Activated T-cell treated with anti-CD3 and anti-CD28 coated beads, Interleukin-2, amount 50 U/mL, for 4 hours (primary cell): ENCODE data around the gene PIEZO2. TPM values are rescaled to one million over a fixed set of nuclear protein-coding genes. Genes with fewer than 3 reads are reported as not detected.

ENCODE experiments used
- ATAC-seq, 2 donors: fragments of 200-7000 bp; cut with Tn5 transposase; one replicate each; pipeline ENCODE4 v1.10.0; 2021
- DNase-seq: peaks from one replicate; pipeline ENCODE4 v3.0.0-alpha.2; 2020
- H3K27me3 Mint-ChIP-seq: one replicate; pipeline ENCODE4 v1.8.0; 2021; ENCODE audit warnings: low read depth, mixed read lengths
- H3K36me3 Mint-ChIP-seq: one replicate; pipeline ENCODE4 v1.8.0; 2022; ENCODE audit warnings: mixed read lengths; ENCODE audit not compliant: insufficient read depth
- H3K4me1 Mint-ChIP-seq: one replicate; pipeline ENCODE4 v1.8.0; 2021; ENCODE audit warnings: low read depth, mixed read lengths
- H3K4me3 Mint-ChIP-seq: one replicate; pipeline ENCODE4 v1.8.0; 2021; ENCODE audit warnings: mild to moderate bottlenecking, moderate library complexity, mixed read lengths
- H3K9me3 Mint-ChIP-seq: one replicate; pipeline ENCODE4 v1.8.0; 2021; ENCODE audit warnings: mixed read lengths
- total RNA-seq, 3 donors: library from RNA; stranded (reverse); gene quantifications; one replicate each; pipeline ENCODE4 v1.2.1, GENCODE V29; 2021

The PIEZO2 gene
- total RNA-seq, 3 donors from 2014 or later, result 0.05 to 0.35 (median 0.18) TPM

DNA sequence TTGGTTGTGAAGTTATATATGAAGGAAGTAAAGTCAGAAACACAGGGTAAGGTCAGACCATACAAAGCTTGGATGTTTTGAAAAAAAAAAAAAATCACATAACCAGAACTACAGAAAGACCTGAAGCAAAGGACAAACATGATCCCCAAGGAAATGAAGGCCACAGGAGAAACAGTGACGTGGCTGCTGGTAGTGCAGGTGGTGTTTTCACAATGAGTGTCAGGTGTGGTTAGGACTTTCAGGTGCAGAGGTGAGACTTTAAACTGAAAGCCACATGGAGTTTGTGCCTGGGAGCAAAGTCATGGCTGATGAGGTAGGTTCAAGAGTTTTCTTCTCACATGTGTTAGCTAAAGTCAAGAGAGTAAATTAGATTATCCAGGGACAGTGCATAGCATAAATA lies 270.7 kb downstream of the PIEZO2 start:
- ATAC-seq (no peak), DNase-seq (no peak)
- H3K36me3 Mint-ChIP-seq, result no peaks in the 10 kb centered on the region
- H3K9me3 Mint-ChIP-seq, result peaks cover 3% of the 10 kb centered on the region
- H3K4me1 Mint-ChIP-seq, result no peaks in the 10 kb centered on the region
- H3K4me3 Mint-ChIP-seq, result no peak overlapping the region
- H3K27me3 Mint-ChIP-seq, result no peaks in the 10 kb centered on the region

DNA sequence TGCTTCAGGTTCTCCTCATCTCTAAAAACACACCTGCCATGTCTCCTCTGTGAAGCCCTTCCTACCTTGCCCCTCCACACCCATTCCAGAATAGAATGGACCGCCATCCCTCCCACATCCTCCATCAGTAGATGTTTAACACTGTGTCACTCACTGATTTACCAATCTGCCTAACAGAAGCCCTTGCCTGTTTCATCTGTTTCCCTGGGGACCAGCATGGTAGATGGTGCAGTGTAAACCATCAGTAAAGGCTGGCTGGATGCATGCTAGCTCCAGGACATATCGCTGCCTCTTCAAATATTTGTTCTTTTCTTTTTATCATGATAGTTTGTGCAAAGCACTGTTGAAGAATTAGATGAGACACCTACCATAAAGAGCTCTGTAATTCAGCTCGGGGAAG lies 271.4 kb downstream of the PIEZO2 start:
- H3K4me3 Mint-ChIP-seq, result no peak overlapping the region
- no peaks in the 10 kb centered on the region for H3K4me1 Mint-ChIP-seq
- no peaks in the 10 kb centered on the region for H3K27me3 Mint-ChIP-seq
- ATAC-seq, result no peak
- H3K9me3 Mint-ChIP-seq, result peaks cover 3% of the 10 kb centered on the region
- H3K36me3 Mint-ChIP-seq, result no peaks in the 10 kb centered on the region
- DNase-seq, result no peak

DNA sequence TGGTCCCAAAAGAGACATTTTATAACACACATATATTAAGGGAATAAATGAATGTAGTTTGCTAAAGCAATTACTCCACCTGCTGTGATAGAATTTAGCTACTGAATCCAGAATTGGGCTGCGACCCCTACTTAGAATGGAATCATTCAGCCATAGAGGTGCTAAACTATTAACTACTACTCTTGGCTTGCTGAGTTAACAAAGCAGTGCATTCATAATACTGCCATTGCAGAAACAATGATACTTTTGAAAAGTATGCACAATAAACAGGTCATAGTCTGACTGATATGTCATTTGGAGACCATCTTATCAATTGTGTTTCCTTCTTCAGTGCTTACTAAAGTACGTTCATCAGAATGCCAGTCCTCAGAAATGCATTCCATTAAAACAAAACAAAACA lies 273.6 kb downstream of the PIEZO2 start:
- Mint-ChIP-seq H3K9me3 (peaks cover 3% of the 10 kb centered on the region), H3K27me3 (no peaks in the 10 kb centered on the region), H3K36me3 (no peaks in the 10 kb centered on the region), H3K4me1 (no peaks in the 10 kb centered on the region), H3K4me3 (no peak overlapping the region)
- no peak for ATAC-seq
- no peak for DNase-seq

GRCh38 chr18:10872304-10872703 lies 277.1 kb downstream of the PIEZO2 start:
- Mint-ChIP-seq H3K4me1 (no peaks in the 10 kb centered on the region), H3K4me3 (no peak overlapping the region), H3K9me3 (peaks cover 3% of the 10 kb centered on the region), H3K36me3 (no peaks in the 10 kb centered on the region), H3K27me3 (peaks cover 2% of the 10 kb centered on the region)
- DNase-seq, result no peak
- no peak for ATAC-seq

GRCh38 chr18:10864722-10865121 lies 284.6 kb downstream of the PIEZO2 start:
- Mint-ChIP-seq H3K36me3 (no peaks in the 10 kb centered on the region), H3K27me3 (peaks cover 2% of the 10 kb centered on the region), H3K4me3 (no peak overlapping the region), H3K4me1 (no peaks in the 10 kb centered on the region), H3K9me3 (peaks cover 10% of the 10 kb centered on the region)
- no peak for ATAC-seq
- no peak for DNase-seq

DNA sequence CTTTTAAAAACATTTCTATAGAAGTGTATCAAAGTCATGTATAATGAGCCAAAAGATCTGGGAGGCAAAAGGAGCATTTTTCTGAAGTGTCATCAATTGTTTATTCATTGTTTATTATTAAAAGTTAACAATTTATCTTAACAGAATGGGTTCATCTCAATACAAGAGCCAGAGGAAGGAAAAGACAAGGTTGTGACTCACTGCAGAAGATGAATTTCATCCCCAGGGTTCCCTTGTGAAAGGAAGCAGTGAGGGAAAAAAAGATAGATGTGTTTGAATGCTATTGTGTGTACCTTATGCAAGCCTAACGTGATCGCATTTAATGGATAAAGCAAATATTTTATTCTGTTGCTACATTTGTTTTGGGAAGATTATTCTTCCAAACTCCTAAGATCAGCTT lies 286.3 kb downstream of the PIEZO2 start:
- no peak for DNase-seq
- ATAC-seq, result no peak
- no peaks in the 10 kb centered on the region for H3K4me1 Mint-ChIP-seq

GRCh38 chr18:10860928-10861327 lies 288.4 kb downstream of the PIEZO2 start:
- Mint-ChIP-seq H3K27me3 (peaks cover 4% of the 10 kb centered on the region), H3K4me3 (no peak overlapping the region), H3K4me1 (no peaks in the 10 kb centered on the region), H3K9me3 (peaks cover 10% of the 10 kb centered on the region), H3K36me3 (no peaks in the 10 kb centered on the region)
- ATAC-seq, result no peak
- DNase-seq, result no peak

More for the DNA sequence above, 286.3 kb downstream of the PIEZO2 start:
- H3K27me3 Mint-ChIP-seq, result peaks cover 2% of the 10 kb centered on the region
- peaks cover 10% of the 10 kb centered on the region for H3K9me3 Mint-ChIP-seq
- H3K4me3 Mint-ChIP-seq, result no peak overlapping the region
- H3K36me3 Mint-ChIP-seq, result no peaks in the 10 kb centered on the region

DNA sequence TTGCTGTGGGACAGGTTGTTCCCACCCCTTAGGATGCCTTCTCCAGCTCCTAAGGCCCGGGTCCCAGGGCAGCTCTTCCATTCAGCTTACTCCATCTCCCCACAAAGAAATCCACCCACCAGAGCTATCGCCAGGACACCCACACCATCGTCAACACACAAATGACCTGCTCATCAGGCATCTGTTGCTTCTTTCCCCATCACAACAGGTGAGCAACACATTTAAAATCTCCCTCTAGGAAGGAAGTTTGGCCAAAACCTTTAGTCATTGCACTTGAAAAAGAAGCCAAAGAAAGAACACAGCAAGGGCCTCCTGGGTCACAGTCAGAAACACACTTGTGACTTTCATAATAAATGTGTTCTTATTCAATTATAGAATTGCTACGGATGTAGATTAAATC lies 289.0 kb downstream of the PIEZO2 start:
- H3K36me3 Mint-ChIP-seq, result no peaks in the 10 kb centered on the region
- DNase-seq (no peak), ATAC-seq (no peak)
- H3K9me3 Mint-ChIP-seq, result peaks cover 10% of the 10 kb centered on the region
- H3K4me1 Mint-ChIP-seq, result no peaks in the 10 kb centered on the region
- peaks cover 4% of the 10 kb centered on the region for H3K27me3 Mint-ChIP-seq
- H3K4me3 Mint-ChIP-seq, result no peak overlapping the region

DNA sequence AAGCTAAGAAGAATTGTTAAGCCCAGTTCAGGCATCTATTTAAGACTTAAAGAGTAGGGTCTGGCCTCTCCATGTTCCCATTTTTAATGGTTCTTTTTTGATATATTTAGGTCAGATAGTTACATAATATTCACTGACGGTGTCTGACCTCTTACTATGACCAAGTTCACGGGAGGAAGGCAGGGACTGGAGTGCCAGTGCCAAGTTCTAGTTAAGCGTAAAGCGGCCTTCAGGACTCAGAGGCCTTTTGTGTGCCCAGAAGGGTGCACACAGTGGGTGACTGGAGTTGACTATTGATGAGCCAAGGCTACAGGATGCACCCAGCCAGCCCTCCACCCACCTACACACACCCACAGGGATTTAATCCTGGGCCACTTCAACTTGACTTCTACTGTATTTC lies 290.9 kb downstream of the PIEZO2 start:
- no peak for DNase-seq
- ATAC-seq, result no peak
- Mint-ChIP-seq H3K4me1 (no peaks in the 10 kb centered on the region), H3K27me3 (peaks cover 7% of the 10 kb centered on the region), H3K36me3 (no peaks in the 10 kb centered on the region), H3K9me3 (no peaks in the 10 kb centered on the region), H3K4me3 (no peak overlapping the region)

DNA sequence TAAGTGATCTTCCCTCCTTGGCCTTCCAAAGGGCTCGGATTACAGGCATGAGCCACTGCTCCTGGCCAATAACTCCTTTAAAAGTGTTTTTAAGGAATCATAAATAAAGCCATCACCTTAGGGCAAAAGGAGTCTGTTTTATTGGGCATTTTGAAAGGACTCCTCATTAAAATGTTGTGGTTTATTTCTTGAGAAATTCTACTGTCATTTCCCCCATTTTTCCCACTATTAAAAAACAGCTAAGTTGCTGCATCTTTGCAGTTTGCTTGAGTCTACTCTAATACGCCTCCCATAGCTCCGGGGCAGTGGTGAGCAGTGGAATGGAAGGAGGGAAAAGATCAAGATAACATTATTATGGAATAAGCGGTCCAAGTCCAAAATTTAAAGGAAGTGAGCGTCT lies 293.2 kb downstream of the PIEZO2 start:
- ATAC-seq, result no peak
- H3K4me1 Mint-ChIP-seq, result no peaks in the 10 kb centered on the region
- H3K36me3 Mint-ChIP-seq, result no peaks in the 10 kb centered on the region
- no peaks in the 10 kb centered on the region for H3K9me3 Mint-ChIP-seq
- H3K4me3 Mint-ChIP-seq, result no peak overlapping the region
- H3K27me3 Mint-ChIP-seq, result peaks cover 7% of the 10 kb centered on the region
- DNase-seq, result no peak

DNA sequence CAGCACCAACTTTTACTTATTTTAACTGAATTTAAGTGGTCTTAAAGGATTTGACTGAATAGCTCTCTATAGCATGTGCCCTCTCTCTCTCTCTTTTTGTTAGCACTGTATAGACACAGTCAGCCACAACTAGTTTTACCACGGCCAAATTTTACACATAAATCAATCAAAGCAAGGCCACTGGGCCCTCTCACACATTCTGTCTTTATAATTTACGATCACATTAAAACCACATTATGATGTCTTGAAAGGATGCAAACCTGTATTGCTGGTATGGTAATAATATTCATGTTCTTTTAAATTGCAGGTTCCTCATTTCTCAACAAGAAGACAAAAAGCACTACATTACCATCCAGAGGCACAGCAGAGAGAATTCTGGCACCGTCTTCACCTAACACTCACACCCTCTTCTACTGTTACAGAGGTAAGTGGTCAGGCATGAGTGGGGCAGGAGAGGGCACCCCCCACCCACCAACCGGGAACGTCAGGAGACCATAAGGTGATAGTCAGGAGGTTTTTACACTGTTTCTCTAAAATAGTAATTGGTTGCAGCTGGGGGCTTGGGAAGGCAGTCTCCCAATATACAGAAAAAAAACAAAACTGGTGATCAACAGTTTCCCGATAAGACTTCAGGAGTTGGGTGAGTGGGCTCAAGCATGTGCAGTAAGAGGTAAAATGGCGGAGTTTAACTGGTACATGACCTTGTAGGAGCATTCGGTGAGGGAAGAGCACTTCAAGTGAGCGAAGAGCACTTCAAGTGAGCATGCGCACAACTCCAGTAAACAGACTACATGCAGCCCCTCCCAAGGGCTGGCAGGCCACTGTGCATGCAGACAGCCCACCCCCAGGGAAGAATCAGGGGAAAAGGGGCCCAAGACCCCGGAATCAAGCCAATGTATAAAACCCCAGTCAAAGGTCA lies 296.7 kb downstream of the PIEZO2 start:
- DNase-seq, result no peak
- Mint-ChIP-seq H3K9me3 (no peaks in the 10 kb centered on the region), H3K4me1 (no peaks in the 10 kb centered on the region), H3K36me3 (no peaks in the 10 kb centered on the region), H3K4me3 (no peak overlapping the region), H3K27me3 (peaks cover 12% of the 10 kb centered on the region)
- no peak for ATAC-seq

GRCh38 chr18:10851824-10852319 lies 297.5 kb downstream of the PIEZO2 start:
- H3K36me3 Mint-ChIP-seq, result no peaks in the 10 kb centered on the region
- no peaks in the 10 kb centered on the region for H3K4me1 Mint-ChIP-seq
- ATAC-seq, result no peak
- H3K9me3 Mint-ChIP-seq, result no peaks in the 10 kb centered on the region
- no peak overlapping the region for H3K4me3 Mint-ChIP-seq
- DNase-seq, result no peak
- H3K27me3 Mint-ChIP-seq, result peaks cover 10% of the 10 kb centered on the region

DNA sequence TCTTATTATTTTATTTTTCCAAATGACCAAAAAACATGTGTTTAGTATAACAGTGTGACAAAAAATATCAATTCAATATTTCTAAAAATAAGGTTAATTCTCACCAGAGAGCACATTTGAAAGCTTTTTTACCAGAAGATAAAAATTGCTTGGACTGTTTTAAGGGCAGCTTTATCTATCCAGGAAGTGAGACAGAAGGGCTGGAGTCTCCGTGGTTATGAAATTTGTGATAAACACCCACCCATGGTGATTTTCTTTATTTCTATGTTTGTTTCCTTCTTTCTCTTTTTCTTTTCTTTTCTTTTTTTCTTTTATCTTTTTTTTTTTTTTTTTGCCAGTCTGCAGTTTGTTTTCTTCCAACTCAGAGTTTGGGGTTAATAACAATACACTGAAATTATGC lies 298.5 kb downstream of the PIEZO2 start:
- H3K9me3 Mint-ChIP-seq, result no peaks in the 10 kb centered on the region
- peaks cover 8% of the 10 kb centered on the region for H3K27me3 Mint-ChIP-seq
- H3K4me1 Mint-ChIP-seq, result no peaks in the 10 kb centered on the region
- DNase-seq (no peak), ATAC-seq (no peak)
- no peaks in the 10 kb centered on the region for H3K36me3 Mint-ChIP-seq
- no peak overlapping the region for H3K4me3 Mint-ChIP-seq

DNA sequence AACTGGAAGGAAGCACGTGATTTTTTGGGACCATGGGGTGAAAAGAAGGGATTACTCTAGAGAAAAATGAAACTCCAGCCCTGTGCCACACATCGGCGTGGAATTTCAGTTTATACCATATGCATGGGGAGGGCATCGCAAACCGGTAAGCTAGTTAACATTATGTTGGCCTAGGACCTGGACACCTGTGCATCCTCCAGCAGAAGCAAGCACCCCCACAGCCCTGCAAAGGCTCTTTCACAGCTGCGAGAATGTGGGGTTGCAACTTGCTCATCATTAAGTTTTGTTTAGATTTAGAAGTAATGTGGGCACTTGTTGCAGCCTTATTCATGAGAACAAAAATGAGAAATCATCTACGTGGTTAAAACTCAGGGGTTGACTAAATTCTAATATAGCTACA lies 299.2 kb downstream of the PIEZO2 start:
- DNase-seq (no peak), ATAC-seq (no peak)
- Mint-ChIP-seq H3K4me3 (no peak overlapping the region), H3K9me3 (no peaks in the 10 kb centered on the region), H3K36me3 (no peaks in the 10 kb centered on the region), H3K27me3 (peaks cover 8% of the 10 kb centered on the region), H3K4me1 (no peaks in the 10 kb centered on the region)

DNA sequence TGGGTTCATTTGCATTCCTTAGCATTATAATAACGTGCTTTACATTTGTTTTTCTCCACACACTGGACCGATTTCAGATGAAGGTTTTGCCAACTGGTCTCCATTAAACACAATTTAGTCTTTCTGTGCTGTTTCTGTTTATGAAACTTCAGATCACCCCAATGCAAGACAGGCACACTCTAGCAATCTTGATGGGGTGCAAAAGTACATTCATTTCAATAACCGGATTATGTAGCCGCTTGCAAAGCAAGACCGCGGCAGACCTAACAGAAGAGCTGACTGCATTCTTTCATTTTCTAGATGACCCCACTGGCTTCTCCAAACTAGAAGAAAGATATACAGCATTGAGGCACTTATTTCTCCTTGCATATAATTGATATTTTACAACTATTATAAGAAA lies 301.5 kb downstream of the PIEZO2 start:
- no peak for ATAC-seq
- Mint-ChIP-seq H3K4me3 (no peak overlapping the region), H3K4me1 (no peaks in the 10 kb centered on the region), H3K27me3 (peaks cover 5% of the 10 kb centered on the region), H3K36me3 (no peaks in the 10 kb centered on the region), H3K9me3 (no peaks in the 10 kb centered on the region)
- DNase-seq, result no peak
